Natural killer cell (primary cell): Measurements from ENCODE around the gene IPPK. TPM values are rescaled to one million over a fixed set of nuclear protein-coding genes. Genes with fewer than 3 reads are reported as not detected.

Experiments used
- ATAC-seq, 3 donors: fragments of 150-1000 bp in 2 of 3; fragments of 200-7000 bp in 1 of 3; cut with Tn5 transposase; 1 replicate in 1 of 3; 2 replicates in 2 of 3; pipeline ENCODE4 v1.10.0; 2021; ENCODE audit warnings: mild to moderate bottlenecking in 2 of 3, moderate library complexity in 2 of 3
- DNase-seq, 2 donors: peaks; one replicate each; pipeline versions ENCODE4 v3.0.0 to v3.0.0-alpha.2; 2013 to 2021; ENCODE audit warnings: mixed read lengths in 1 of 2
- H3K27ac ChIP-seq: one replicate; pipeline ENCODE4 v1.5.1; 2013; ENCODE audit warnings: mild to moderate bottlenecking, low read length
- H3K27me3 ChIP-seq: one replicate; pipeline ENCODE4 v1.6.1; 2013; ENCODE audit warnings: low read length; ENCODE audit not compliant: control insufficient read depth, insufficient read depth
- H3K36me3 ChIP-seq: one replicate; pipeline ENCODE4 v1.6.1; 2013; ENCODE audit warnings: low read length; ENCODE audit not compliant: control insufficient read depth, insufficient read depth
- H3K4me1 ChIP-seq: one replicate; pipeline ENCODE4 v1.6.1; 2013; ENCODE audit warnings: low read length; ENCODE audit not compliant: control insufficient read depth, insufficient read depth
- H3K4me3 ChIP-seq: one replicate; pipeline ENCODE4 v1.5.1; 2013; ENCODE audit warnings: low read length
- H3K9me3 ChIP-seq: one replicate; pipeline ENCODE4 v1.6.1; 2013; ENCODE audit warnings: low read length; ENCODE audit not compliant: control insufficient read depth, insufficient read depth
- H3K27ac Mint-ChIP-seq, 2 donors: one replicate each; pipeline ENCODE4 v1.8.0; 2022; ENCODE audit warnings: mild to moderate bottlenecking in 2 of 2, mixed read lengths in 2 of 2, moderate library complexity in 1 of 2
- H3K27me3 Mint-ChIP-seq, 2 donors: one replicate each; pipeline ENCODE4 v1.8.0; 2022; ENCODE audit warnings: low read depth in 2 of 2, mixed read lengths in 2 of 2
- H3K36me3 Mint-ChIP-seq: one replicate; pipeline ENCODE4 v1.8.0; 2022; ENCODE audit warnings: mixed read lengths
- H3K4me1 Mint-ChIP-seq, 2 donors: one replicate each; pipeline ENCODE4 v1.8.0; 2022; ENCODE audit warnings: mixed read lengths in 2 of 2
- H3K4me3 Mint-ChIP-seq: one replicate; pipeline ENCODE4 v1.8.0; 2022; ENCODE audit warnings: mild to moderate bottlenecking, moderate library complexity, mixed read lengths
- H3K9me3 Mint-ChIP-seq, 2 donors: one replicate each; pipeline ENCODE4 v1.8.0; 2022; ENCODE audit warnings: mixed read lengths in 2 of 2
- WGBS: methylation state at CpG from one replicate; pipeline ENCODE4 v1.1.7; 2013; ENCODE audit warnings: missing lambda C conversion rate; ENCODE audit not compliant: insufficient coverage; 5-methylcytosine and 5-hydroxymethylcytosine counted together
- intact Hi-C: fragments of 100-400 bp; cut with micrococcal nuclease; formaldehyde crosslinking; loops from one replicate; pipeline ENCODE4 v1.14.2; 2022
- total RNA-seq, 4 donors: library from RNA; stranded (reverse); fragments of 120-200 nt in 1 of 4; gene quantifications; one replicate each; pipeline versions ENCODE4 v1.2.3 to v1.2.4, GENCODE V29; 2013 to 2022
- TF ChIP-seq, protein P1 (sequence below): fragments of 200-600 bp; IDR thresholded peaks from one replicate; pipeline ENCODE4 v1.8.0; 2022; ENCODE audit warnings: antibody characterized with exemption

The IPPK gene, protein sequence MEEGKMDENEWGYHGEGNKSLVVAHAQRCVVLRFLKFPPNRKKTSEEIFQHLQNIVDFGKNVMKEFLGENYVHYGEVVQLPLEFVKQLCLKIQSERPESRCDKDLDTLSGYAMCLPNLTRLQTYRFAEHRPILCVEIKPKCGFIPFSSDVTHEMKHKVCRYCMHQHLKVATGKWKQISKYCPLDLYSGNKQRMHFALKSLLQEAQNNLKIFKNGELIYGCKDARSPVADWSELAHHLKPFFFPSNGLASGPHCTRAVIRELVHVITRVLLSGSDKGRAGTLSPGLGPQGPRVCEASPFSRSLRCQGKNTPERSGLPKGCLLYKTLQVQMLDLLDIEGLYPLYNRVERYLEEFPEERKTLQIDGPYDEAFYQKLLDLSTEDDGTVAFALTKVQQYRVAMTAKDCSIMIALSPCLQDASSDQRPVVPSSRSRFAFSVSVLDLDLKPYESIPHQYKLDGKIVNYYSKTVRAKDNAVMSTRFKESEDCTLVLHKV
- 1 to 10 TPM; 4.9 to 9.2 (median 6.7) TPM for total RNA-seq
- total RNA-seq (2013) = 11.6 TPM

DNA sequence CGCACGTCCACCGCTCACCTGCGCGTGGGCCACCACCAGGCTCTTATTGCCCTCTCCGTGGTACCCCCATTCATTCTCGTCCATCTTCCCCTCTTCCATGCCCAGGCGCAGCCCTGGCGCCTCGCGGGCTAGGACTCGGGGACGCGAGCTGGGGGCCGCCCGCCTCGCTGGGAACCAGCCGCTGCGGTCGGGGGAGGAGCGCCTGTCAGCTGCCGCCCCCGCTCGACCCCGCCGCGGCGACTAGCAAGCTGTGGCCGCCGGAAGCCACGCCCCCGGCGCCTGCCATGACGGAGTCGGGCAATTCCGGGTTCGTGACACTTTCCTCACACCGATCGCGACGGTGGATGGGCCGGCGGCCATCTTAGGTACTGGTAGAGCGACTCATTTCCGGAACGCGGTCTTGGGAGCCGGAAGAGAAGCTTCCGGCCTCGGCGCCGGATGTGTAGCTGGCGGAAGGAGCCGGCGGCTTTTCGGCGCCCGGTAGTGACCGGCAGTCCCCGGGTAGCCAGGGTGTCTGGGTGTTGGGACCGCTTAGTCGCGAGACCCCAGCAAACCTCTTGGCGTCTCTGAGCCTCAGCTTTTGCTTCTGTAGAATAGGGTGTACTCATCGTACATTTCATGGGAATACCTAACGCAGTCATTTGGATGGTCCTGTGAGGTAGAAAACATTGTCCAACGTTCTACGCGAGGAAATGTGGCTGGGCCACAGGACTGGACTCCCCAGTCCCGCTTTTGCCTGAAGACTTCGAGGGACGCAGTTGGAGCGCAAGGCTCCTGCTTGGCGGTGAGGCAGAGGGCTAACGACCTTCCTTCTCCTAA lies at the start of gene IPPK:
Gene IPPK, minus strand, starts transcription at position 242 of the 819 bp plus-strand sequence. Its CDS starts 143 bp downstream, at position 99.
- H3K4me3 ChIP-seq = peak within 1 kb of the TSS; percentile 85
- H3K36me3 Mint-ChIP-seq = no peaks in the 10 kb centered on the region
- peak within 1 kb of the TSS; percentile 96 for H3K27ac ChIP-seq
- H3K4me3 Mint-ChIP-seq = peak within 1 kb of the TSS; percentile 90
- intact Hi-C loops = loop anchor here (1.0 to 2.0 kb wide), 3 partner anchors 95 to 345 kb away; partner anchors contain the start of genes CENPP, NOL8 and ZNF484
- TF ChIP-seq, protein P1, sequence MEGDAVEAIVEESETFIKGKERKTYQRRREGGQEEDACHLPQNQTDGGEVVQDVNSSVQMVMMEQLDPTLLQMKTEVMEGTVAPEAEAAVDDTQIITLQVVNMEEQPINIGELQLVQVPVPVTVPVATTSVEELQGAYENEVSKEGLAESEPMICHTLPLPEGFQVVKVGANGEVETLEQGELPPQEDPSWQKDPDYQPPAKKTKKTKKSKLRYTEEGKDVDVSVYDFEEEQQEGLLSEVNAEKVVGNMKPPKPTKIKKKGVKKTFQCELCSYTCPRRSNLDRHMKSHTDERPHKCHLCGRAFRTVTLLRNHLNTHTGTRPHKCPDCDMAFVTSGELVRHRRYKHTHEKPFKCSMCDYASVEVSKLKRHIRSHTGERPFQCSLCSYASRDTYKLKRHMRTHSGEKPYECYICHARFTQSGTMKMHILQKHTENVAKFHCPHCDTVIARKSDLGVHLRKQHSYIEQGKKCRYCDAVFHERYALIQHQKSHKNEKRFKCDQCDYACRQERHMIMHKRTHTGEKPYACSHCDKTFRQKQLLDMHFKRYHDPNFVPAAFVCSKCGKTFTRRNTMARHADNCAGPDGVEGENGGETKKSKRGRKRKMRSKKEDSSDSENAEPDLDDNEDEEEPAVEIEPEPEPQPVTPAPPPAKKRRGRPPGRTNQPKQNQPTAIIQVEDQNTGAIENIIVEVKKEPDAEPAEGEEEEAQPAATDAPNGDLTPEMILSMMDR = no peak
- WGBS = under 1% methylated on average over 75 of the region's 75 CpGs
- DNase-seq (peak; percentile 95 to 98), ATAC-seq (peak; percentile 92 to 98 (median 93))
- peaks cover 20 to 27% of the 10 kb centered on the region in 2 donors for H3K4me1 Mint-ChIP-seq
- peaks cover 23% of the 10 kb centered on the region for H3K4me1 ChIP-seq
- H3K36me3 ChIP-seq = peaks cover 5% of the 10 kb centered on the region
- no peaks in the 10 kb centered on the region for H3K27me3 ChIP-seq
- peak within 1 kb of the TSS; percentile 93 to 94 for H3K27ac Mint-ChIP-seq
- H3K9me3 ChIP-seq = no peaks in the 10 kb centered on the region
- no peaks in the 10 kb centered on the region for H3K27me3 Mint-ChIP-seq
- no peaks in the 10 kb centered on the region for H3K9me3 Mint-ChIP-seq

DNA sequence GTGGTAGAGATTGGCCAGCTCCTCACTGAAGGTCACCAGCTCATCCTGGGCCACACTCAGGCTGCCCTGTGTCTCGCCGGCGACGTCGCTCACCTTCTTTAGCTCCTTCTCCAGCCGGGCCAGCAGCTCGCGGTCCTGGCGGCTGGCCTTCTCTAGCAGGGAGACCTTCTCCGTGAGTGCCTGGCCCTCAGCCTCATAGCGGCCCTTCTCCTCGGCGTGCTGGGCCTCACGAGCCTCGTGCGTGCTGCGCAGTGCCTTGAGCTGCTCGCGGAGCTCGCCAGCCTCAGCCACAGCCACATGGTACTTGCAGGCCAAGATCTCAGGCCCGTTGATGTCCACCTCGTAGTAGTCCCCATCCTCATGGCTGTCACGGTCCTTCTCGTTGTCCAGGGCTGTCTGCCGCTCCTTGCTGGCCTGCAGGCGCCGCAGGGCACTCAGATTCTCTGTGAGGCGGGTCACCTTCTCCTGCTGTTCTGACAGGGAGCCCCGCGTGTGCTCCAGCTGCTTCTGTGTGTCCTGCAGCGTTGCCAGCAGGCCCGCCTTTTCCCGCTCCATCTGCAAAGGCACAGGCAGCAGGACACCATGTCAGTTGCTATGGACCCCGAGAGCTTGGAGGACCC lies 49.2 kb upstream of the IPPK start:
- no peaks in the 10 kb centered on the region for H3K36me3 Mint-ChIP-seq
- Histone ChIP-seq H3K36me3 (peaks cover 76% of the 10 kb centered on the region), H3K27ac (no peak overlapping the region), H3K9me3 (no peaks in the 10 kb centered on the region), H3K4me1 (peaks cover 29% of the 10 kb centered on the region), H3K27me3 (no peaks in the 10 kb centered on the region), H3K4me3 (no peak overlapping the region)
- no peak overlapping the region for H3K27ac Mint-ChIP-seq
- no peak for DNase-seq
- peaks cover 19 to 29% of the 10 kb centered on the region in 2 donors for H3K4me1 Mint-ChIP-seq
- ATAC-seq = no peak
- 97% methylated on average over 34 of the region's 34 CpGs for WGBS
- H3K4me3 Mint-ChIP-seq = no peak overlapping the region
- H3K9me3 Mint-ChIP-seq = no peaks in the 10 kb centered on the region
- TF ChIP-seq, protein P1 = no peak
- intact Hi-C loops = no loop called here
- no peaks in the 10 kb centered on the region for H3K27me3 Mint-ChIP-seq

DNA sequence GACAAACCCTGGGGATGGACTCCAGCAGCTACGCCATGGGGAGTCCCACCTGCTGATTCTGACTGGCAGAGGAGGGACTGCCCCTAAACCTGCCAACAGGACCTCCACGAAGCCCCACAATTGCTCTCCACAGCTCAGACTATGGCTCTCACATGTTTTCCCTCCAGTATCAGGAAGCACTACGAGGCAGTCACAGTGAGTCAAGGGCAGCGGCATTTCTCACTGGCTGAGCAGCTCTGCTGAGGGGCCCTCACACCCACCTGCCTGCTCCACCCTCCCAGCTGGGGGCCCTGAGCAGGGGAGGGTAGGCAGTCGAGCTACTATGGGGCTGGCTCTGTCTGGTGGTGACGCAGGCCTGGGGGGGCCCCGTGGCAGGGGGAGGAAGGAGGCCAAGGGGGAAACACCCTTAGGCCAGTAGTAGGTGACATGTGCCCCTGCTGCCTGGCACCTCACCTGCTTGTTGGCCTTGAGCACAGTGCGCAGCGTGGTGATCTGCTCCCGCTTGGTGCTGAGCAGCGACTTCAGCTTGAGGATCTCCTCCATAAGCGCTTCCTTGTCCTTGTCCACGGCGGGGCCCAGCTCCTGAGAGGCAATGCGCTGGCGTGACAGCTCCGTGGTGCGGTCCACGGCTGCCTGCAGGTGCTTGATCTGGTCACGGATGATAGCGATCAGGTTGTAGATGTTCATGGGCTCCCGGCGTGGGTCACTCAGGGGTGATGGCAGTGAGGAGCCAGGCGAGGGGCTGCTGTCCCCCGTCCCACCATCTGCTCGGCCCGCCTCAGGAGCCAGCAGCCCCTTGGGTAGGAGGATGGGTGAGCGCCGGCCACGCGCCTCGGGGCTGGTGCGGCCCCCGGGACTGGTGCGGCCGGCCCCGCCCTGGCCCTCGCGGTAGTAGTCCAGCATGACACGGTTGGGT lies 48.4 kb upstream of the IPPK start:
- WGBS = 92% methylated on average over 40 of the region's 40 CpGs
- Histone ChIP-seq H3K36me3 (peaks cover 84% of the 10 kb centered on the region), H3K9me3 (no peaks in the 10 kb centered on the region), H3K27me3 (no peaks in the 10 kb centered on the region), H3K4me3 (no peak overlapping the region), H3K4me1 (peaks cover 29% of the 10 kb centered on the region), H3K27ac (no peak overlapping the region)
- DNase-seq = no peak
- no peak overlapping the region for H3K4me3 Mint-ChIP-seq
- no peaks in the 10 kb centered on the region for H3K9me3 Mint-ChIP-seq
- ATAC-seq = no peak
- no peaks in the 10 kb centered on the region for H3K27me3 Mint-ChIP-seq
- peaks cover 16 to 24% of the 10 kb centered on the region in 2 donors for H3K4me1 Mint-ChIP-seq
- H3K27ac Mint-ChIP-seq = no peak overlapping the region
- TF ChIP-seq, protein P1 = no peak
- intact Hi-C loops = no loop called here
- no peaks in the 10 kb centered on the region for H3K36me3 Mint-ChIP-seq
